Measurements from ENCODE around the gene CAPN9.
"Not testable (repeated sequence)": the region's sequence is repeated elsewhere in the genome, so short reads cannot be mapped to it uniquely, and the experiment has no call there.

CAPN9 gene

DNA sequence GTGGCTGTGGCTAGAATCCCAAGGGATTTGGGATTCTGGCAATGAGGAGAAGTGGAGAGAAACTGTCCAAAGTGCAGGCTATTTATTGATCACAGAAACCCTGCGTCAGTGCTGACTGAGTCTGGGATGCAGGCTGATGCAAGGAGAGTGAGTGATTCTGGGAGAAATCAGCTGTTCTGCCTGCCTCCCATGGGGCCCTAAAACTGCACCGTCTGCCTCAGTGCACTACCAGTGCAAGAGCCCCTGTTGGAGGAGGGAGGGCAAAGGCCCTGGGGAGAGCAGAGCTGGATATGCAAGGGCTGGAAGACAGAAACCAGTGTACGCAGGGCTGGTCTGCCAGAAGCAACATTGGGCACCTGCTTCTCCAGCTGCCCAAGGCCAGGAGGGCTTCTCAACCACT, 78.6 kb downstream of the CAPN9 start:
- no peak for DNase-seq (ENCODE audit: low spot score)

DNA sequence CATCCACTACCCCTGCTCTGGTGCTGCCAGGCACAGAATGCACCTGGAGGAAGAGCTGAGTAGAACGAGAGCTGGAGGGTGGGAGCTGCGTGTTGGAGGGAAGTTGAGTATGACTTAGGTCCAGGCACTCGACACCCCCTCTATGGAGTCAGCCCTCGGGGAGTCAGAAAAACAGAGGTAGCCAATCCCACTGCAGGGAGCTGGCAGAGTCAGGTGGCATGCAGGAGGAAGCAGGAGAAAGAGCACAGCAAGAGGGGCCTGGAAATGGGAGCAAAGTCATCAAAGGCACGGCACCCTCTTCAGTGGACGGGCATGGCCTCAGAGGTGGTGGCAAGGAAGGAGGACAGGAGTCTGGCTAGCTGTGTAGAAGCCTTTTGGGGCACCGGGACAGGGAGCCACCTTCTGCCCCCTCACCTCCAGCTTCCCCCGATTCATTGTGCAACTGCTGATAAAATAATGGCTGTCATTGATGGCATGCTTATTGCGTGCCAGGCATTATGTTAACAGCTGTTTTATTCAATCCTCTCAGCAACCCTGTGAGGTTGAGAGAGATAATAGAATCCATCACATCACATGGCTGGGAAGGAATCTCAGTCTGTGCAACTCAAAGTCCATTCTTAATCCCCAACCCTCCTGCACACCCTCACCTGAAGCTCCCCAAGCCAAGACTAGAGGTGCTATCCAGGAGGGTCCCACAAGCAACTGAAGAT, 79.1 kb downstream of the CAPN9 start:
- DNase-seq (ENCODE audit: low spot score): no peak

DNA sequence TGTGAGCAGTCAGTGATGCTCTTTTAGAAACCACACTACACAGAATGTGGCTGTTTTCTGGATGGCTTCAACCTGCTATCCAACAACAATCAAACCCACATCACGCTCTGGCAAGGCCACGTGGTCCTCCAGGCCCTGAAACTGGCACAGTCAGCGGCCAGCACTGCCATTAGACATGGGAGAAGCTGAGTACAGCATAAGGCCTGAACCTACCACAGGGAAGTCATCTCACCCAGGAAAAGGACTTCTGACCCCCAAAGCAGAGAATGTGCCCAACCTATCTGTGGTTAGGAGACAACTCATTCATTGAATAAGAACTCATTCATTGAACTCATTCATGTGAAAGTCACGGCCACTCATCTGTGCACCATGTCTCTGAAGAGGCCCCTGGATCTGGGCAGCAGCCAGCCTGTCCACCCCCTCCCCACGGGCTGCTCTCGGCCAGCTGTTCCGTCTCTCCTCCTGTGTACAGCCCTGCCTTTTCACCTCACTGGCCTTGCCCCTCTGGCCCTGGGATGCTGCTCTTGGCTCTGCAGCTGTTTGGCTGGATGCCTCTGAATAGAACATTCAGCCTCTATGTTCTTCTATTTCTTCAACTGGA, 80.0 kb downstream of the CAPN9 start:
- no peak for DNase-seq (ENCODE audit: low spot score)

DNA sequence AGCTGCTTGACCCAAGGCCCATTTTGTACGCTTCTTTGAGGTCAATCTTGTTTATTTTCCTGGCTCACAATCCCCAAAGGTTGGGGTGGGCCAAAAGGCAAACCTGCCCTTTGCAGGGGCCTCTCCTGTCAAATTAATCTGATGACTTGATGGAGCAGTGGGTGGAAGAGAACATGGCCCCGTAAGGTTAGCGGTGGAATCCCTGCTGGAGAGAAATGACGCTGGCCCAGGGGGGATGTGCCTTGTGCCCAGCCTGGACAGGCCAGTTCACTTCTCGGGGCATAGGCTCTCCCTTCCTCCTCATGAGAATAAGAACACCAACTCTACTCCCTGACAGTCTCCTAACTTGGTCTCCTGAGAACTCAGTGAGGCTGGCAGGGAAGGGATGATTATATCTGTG, 80.6 kb downstream of the CAPN9 start:
- no peak for DNase-seq (ENCODE audit: low spot score)

DNA sequence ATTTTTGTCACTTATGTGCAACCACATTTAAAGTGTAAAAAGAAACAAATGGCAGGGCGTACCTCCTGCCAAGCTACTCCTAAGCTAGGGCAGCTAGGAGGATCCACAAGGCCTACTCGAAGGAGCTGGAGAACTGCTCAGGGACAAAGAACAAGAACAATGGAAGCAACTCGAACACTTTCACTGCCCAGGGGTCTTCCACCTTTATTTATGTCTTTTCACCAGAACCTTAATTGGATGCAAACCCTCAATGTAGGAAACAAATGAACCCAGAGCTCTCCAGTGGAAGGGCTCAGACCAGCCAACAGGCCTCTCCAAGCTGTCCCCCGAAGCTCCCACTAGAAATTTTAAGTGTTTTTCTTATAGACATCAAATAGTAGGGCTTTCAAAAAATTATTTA, 81.2 kb downstream of the CAPN9 start:
- no peak for DNase-seq (ENCODE audit: low spot score)

DNA sequence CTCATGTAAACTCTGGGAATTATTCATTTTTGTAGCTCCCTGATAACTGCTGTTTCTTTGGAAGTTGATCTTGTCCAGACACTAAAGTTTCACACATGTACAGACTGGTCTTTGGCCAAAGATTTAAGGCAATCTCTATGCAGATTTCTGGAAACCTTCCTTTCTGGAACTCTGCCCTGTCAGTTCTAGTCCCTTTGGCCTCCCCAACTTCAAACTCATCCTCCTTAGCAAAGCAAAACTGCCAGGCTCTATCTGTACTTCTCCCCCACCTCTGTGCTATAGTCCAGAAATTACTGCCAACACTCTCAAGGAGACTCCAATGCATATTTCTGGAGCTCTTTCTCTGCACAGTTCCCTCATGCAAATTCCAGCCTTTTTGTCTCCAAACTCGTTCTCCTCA, 84.6 kb downstream of the CAPN9 start:
- no peak for DNase-seq (ENCODE audit: low spot score)

DNA sequence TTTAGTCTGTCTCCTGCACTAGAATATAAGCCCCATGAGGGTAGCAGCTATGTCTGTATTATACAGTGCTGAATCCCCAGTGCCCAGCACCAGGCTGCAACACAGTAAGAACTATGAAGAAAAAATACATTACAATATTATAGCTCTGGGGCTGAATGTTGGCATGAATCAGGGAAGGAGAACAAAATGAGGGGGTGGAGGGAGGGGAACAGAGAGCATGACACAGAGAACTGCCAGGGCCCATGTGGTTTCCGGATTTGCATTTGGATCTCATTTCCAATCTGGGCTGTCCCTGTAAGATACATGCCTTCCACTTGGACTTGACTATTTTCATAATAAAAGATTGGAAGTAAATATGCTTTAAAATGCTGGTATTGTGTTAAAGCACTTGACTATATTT, 85.3 kb downstream of the CAPN9 start:
- no peak for DNase-seq (ENCODE audit: low spot score)

DNA sequence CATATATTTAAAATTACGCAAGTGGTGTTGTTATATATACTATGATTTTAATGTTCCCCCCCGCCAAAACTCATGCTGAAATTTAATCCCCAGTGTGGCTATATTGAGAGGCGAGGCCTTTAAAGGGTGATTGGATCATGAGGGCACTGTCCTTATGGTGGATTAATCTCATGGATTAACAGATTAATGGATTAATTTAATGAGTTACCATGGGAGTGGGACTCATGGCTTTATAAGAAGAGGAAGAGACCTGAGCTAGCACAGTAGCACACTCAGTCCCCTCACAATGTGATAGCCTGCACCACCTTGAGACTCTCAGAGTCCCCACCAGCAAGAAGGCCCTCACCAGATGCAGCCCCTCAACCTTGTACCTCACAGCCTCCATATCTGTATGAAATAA, 86.3 kb downstream of the CAPN9 start:
- no peak for DNase-seq (ENCODE audit: low spot score)

DNA sequence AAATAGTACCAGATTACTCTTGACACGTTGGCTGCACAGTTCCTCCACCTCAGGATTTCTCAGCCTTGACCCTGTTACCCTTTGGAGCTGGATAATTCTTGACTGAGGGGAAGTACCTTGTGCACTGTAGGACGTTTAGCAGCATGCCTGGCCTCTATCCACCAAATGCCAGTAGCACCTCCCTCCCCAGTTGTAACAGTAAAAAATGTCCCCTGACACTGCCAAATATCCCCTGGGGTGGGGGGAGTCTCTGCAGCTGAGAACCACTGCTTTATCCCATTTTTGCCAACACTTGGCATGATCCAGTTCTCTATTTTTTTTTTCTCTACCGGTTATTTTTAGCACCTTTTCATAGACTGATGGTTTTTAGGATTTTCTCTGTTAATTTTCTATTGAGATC, 87.1 kb downstream of the CAPN9 start:
- DNase-seq (ENCODE audit: low spot score): no peak

DNA sequence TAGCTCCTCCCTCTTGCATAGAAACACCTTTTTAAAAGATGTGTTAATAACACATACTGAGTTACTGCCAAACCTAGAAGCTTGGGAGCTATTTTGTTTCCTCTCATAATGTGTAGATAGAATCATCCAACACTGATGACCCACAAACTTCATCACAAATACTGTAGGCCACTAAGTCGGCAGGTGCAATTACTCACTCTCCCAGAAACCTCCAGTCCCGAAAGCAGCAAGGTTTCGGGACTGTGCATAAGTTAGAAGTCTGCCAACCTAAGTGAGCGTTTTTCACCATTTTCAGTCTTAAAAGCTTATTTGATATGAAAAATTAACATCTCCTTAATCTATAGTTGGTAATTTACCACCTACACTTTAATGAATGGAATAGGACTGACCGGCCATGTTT, 89.2 kb downstream of the CAPN9 start:
- DNase-seq (ENCODE audit: low spot score): no peak

DNA sequence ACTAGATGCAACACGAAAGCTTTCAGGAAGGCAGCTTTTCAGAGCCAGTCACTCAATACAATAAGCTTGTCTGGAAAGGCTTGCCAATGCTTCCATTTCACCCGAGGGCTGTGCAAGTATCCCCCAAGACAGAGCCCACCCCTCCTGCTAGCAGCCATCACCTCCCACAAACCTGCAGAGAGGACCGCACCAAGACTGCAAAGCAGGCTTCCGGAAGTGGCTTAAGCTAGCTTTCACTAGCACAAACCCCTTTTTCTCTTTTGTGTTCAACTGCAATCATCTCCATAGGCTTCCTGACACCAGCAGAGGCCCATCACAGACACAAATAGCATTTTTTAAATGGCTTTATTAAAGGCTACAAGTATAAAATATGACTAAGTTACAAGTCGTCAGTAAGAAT, 89.6 kb downstream of the CAPN9 start:
- no peak for DNase-seq (ENCODE audit: low spot score)

DNA sequence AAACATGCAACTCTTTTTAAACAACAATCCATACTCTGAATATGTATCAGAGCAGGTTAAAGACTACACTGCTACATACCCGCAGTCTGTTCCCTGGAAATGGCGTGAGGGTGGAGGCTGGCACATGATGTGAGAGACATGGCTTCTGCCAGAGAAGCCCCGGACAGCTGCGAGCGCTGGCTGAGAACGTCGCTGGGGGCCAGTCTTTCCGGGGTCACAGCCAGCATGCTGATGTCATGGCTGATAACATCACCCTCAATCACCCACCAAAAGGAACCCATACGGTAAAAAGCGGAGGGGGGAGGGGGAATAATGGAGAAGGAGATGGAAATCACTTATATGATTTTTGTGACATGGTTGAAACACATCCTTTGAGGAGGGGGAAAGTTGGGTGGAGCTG, 92.0 kb downstream of the CAPN9 start:
- DNase-seq (ENCODE audit: low spot score): no peak

DNA sequence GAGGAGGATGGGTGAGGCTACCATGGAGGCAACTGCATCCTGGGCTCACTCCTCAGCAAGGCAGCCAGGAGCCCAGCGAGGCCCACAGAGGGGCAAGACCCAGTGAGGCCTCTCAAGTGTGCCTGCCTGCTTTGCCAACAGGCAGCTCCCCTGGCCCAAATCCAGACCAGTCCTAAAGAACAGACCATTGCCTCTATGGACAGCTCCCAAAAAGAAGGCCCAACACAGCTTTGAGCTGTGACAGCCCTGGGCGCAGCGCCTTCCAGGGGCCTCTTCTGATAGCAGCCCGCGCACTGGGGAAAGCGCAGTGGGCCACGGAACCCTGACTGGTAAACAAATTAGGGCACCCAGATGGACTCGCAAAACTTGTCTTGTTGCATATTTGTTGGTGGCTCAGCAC, 95.6 kb downstream of the CAPN9 start:
- no peak for DNase-seq (ENCODE audit: low spot score)

DNA sequence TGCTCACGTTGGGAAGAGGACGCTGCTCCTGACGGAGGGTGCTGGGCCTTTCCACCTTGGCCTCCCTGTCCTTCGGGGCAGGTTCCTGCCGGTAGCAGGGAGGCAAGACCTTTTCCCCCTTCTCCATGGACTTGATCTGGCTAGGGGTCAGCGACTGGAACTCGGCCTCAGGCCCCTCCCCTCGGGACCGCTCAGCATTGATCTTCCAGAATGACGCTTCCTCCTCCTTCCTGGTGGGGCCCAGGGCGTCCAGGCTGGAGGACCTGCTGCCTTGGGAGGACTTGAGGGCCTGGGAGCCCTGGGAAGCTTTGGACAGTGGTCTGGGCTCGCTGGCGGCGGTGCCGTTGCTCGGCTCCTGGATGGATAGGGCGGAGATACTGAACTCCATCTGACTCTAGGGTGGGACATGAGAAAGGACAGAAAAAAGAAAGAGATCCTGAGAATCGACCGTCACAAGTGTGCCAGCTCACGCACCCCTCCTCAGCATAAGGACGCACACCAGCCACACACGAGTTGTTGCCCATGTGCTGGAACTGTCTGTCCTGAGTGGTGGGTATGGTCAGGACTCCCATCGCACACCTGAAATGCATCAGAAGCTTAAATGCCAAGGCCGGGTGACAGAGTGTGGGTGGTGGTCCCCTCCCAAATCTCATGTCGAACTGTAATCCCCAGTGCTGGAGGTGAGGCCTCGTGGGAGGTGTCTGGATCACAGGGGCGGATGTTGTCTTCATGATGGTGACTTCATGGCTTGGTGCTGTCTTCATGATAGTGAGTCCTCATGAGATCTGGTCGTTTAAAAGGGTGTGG, 96.5 kb downstream of the CAPN9 start:
- no peak for DNase-seq (ENCODE audit: low spot score)

DNA sequence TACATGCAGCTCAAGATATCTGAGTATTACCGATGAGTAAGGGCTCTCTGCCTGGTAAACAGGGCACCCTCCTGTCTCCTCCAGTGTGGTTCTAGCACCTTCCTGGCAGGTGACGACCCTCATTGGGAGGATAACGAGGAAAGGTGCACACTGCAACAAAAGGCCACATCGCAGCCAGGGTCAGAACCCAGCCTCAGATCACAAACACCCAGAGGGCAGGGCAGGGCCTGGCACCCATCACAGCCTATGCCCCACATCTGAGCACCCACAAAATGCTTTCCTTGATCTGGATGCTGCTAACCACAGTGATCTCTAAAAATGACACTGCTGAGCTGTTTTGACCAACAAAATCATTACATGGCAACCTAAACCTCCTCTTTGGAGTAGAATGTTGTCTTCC, 97.4 kb downstream of the CAPN9 start:
- no peak for DNase-seq (ENCODE audit: low spot score)

DNA sequence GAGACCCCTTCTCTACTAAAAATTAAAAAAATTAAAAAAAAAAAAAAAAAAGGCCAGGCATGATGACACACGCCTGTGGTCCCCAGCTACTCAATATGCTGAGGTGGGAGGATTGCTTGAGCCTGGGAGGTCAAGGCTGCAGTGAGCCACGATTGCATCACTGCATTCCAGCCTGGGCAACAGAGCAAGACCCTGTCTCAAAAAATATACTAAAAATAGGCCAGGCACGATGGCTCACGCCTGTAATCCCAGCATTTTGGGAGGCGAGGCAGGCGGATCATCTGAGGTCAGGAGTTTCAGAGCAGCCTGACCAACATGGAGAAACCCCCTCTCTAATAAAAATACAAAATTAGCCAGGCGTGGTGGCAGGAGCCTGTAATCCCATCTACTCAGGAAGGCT, 98.0 kb downstream of the CAPN9 start:
- not testable (repeated sequence) for DNase-seq (ENCODE audit: low spot score)

DNA sequence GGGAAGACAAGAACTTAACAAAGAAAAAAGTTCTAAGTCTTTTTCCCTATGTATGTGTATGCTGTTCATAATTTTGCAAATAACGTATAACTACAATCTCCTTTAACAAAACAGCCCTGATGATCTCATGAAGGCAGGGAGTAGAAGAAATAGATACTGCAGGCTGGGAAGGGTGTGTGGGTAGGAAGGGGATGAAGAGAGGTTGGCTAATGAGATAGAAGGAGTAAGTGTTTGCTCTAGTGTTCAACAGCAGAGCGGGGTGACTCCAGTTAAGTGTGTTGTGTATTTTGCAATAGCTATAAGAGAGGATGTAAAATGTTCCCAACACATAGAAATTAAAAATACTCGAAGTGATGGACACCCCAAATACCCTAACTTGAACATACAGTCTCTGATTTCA, 101.0 kb downstream of the CAPN9 start:
- DNase-seq (ENCODE audit: low spot score): no peak

DNA sequence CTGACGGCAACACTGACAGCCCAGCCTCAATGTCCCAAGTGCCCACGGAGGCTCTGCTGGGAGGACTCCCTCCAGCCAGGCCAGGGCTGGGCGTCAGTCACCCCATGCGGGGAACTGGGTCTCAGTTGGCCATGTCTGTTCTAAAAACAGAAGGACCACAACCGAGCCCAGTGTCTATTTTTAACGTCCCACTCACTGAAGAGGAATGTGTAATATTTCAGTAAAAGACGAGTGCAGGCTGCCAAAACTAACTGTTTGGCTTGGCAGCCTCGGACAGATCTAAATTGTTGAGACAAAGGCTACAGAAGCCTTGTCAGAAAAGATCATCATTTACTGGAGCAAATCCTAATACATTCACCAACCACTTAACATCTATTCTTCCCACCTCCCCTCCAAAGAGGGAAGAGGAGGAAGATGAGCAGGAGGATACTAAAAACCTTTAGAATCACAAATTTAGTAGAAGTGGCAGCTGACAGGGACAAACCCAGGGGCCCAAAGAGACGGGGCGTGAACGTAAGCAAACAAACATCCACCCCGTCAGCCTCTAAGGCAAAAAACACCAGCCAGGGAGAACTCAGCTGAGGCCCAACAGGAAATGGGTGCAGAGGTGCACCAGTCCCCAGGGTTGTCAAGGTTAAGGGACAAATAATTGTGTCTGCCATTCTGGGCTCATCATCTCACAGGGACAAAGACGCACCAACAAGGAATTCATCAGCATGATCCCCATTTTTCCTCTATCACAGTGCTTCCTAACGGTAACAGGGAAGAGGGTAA, 102.5 kb downstream of the CAPN9 start:
- DNase-seq (ENCODE audit: low spot score): no peak

DNA sequence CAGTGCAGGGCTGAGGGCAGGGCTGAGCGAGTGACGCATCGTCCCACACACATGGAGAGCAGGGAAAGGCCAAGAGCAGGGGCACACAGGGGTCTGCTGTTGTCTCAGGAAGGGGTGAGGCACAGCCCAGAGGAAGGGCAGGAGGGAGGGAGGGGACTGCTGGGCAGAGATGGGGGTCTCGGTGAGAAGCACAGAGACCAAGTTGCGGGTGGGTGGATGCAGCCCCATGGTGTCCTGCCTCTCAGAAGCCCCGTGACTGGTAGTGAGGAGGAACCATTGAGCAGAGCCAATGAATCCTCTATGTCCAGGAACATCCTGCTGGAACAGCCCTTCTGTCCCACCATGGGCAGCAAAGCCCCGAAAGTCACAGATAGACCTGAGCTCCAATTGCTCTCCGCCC, 103.4 kb downstream of the CAPN9 start:
- no peak for DNase-seq (ENCODE audit: low spot score)

DNA sequence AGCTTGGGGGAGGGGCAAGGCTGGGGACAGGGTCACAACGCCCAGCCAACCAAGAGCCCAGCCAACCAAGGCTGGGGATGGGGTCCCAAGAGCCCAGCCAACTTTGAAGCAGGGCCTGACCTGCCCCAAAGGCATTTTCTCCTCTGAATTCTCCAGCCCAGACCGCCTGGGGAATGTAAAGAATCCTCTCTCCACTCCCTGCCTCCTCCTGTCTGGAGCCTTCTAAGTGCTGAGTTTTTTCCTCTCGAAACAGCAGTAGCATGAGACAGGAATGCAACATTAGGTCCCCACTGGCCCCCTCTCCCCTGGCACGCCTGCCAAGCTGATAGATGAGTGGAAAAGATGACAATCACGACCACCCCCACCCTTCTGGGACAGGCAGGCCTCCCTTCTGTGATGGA, 104.1 kb downstream of the CAPN9 start:
- DNase-seq (ENCODE audit: low spot score): no peak
